ENCODE measurements around the gene YWHAQ.

The YWHAQ gene

GRCh38 chr2:9655441-9656269 lies 24.9 kb upstream of the YWHAQ start:
- no peak for DNase-seq (ENCODE audit: low read depth, low spot score)

- no peak for DNase-seq (ENCODE audit: low read depth, low spot score)
Observed at GRCh38 chr2:9654452-9655100, 23.8 kb upstream of the YWHAQ start.

GRCh38 chr2:9653485-9654271 lies 22.9 kb upstream of the YWHAQ start:
- no peak for DNase-seq (ENCODE audit: low read depth, low spot score)

- DNase-seq (ENCODE audit: low read depth, low spot score): no peak
Observed at GRCh38 chr2:9652898-9653479, 22.2 kb upstream of the YWHAQ start.

- DNase-seq (ENCODE audit: low read depth, low spot score): no peak
Observed at GRCh38 chr2:9652267-9652666, 21.5 kb upstream of the YWHAQ start.

GRCh38 chr2:9650119-9650821 lies 19.5 kb upstream of the YWHAQ start:
- DNase-seq (ENCODE audit: low read depth, low spot score): no peak

GRCh38 chr2:9649261-9649660 lies 18.5 kb upstream of the YWHAQ start:
- DNase-seq (ENCODE audit: low read depth, low spot score): no peak

- no peak for DNase-seq (ENCODE audit: low read depth, low spot score)
Observed at GRCh38 chr2:9648821-9649220, 18.0 kb upstream of the YWHAQ start.

- DNase-seq (ENCODE audit: low read depth, low spot score): no peak
Observed at GRCh38 chr2:9647884-9648283, 17.1 kb upstream of the YWHAQ start.

GRCh38 chr2:9646196-9647030 lies 15.6 kb upstream of the YWHAQ start:
- DNase-seq (ENCODE audit: low read depth, low spot score): no peak

GRCh38 chr2:9644603-9645002 lies 13.8 kb upstream of the YWHAQ start:
- DNase-seq (ENCODE audit: low read depth, low spot score): no peak

GRCh38 chr2:9644021-9644420 lies 13.2 kb upstream of the YWHAQ start:
- DNase-seq (ENCODE audit: low read depth, low spot score): no peak

GRCh38 chr2:9641641-9642040 lies 10.8 kb upstream of the YWHAQ start:
- no peak for DNase-seq (ENCODE audit: low read depth, low spot score)

GRCh38 chr2:9640403-9641104 lies 9.8 kb upstream of the YWHAQ start:
- no peak for DNase-seq (ENCODE audit: low read depth, low spot score)

- DNase-seq (ENCODE audit: low read depth, low spot score): no peak
Observed at GRCh38 chr2:9639740-9640343, 9.0 kb upstream of the YWHAQ start.

GRCh38 chr2:9639000-9639602 lies 8.3 kb upstream of the YWHAQ start:
- no peak for DNase-seq (ENCODE audit: low read depth, low spot score)

- DNase-seq (ENCODE audit: low read depth, low spot score): no peak
Observed at GRCh38 chr2:9638532-9638931, 7.7 kb upstream of the YWHAQ start.

- no peak for DNase-seq (ENCODE audit: low read depth, low spot score)
Observed at GRCh38 chr2:9637330-9637729, 6.5 kb upstream of the YWHAQ start.

GRCh38 chr2:9634133-9634532 lies 3.3 kb upstream of the YWHAQ start:
- DNase-seq (ENCODE audit: low read depth, low spot score): no peak

Data from activated naive CD8-positive, alpha-beta T cell treated with anti-CD3 and anti-CD28 coated beads, Interleukin-2, amount 50 U/mL, for 16 hours (primary cell).